ENCODE measurements around the gene EXOC4. TPM values are rescaled to one million over a fixed set of nuclear protein-coding genes. Genes with fewer than 3 reads are reported as not detected.

EXOC4 gene
- total RNA-seq, 1 experiment from 2014 or later, result 75.8 TPM

DNA sequence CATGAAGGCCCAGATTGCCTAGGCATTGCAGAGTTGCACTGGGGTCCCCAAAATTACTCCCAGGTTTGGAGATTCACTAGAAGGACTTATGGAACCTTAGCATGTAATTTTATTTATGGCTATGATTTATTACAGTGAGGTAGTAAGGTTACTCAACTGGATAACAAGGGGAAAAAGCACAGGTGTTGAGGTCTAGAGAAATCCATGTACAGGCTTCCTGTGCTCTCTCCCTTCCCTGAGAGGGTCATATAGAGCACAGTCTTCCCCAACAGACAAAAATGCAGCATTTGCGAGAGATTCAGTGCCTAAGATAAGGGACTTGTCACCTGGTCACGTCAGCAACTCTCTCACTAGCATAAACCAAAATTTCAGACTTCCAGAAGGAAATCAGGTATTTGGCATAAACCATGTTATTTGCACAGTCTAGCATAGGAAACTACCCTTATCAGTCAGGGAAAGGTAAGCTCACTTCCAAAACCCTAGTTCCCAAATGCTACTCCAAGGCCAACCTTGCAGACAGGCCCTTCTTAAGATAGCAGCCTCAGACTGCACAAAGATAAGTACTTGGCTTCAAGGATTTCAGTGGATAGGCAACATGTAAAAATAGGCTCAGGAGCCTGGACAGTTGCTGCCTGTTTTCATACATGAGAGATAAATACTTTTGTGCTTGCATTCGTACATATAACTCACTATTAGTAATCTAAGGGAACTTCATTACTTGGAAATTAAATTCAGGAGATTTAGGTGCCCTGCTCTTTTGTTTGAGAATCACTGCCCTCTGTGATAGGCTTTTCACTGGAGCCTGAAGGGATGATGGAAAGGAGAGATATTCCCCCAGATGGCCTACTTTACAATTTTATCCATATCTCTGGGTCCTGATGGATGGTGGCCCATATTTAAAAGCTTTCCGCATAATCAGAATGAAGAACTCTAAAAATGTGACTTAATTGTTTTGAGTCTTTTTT lies 495.8 kb downstream of the EXOC4 start:
- Histone ChIP-seq H3K23me2 (ENCODE audit: insufficient read length, low read depth, low read length, poor library complexity, severe bottlenecking) (no peaks in the 10 kb centered on the region), H3K79me2 (ENCODE audit: insufficient read depth, low read length) (no peaks in the 10 kb centered on the region), H4K8ac (replicated peaks; ENCODE audit: insufficient read length, low read depth, low read length) (no peak overlapping the region), H3K4ac (ENCODE audit: low read depth, low read length) (no peak overlapping the region), H3K9me3 (ENCODE audit: control insufficient read depth, low read depth, low read length) (no peaks in the 10 kb centered on the region), H4K91ac (ENCODE audit: insufficient read length, low read depth, low read length) (no peak overlapping the region), H2BK120ac (ENCODE audit: low read depth, low read length, poor library complexity, severe bottlenecking) (no peak overlapping the region), H3K23ac (ENCODE audit: insufficient read length, low read depth, low read length) (no peak overlapping the region), H2AK5ac (ENCODE audit: insufficient read length, low read length) (no peak overlapping the region), H3K14ac (ENCODE audit: insufficient read depth, low read length) (no peak overlapping the region), H3K27ac (ENCODE audit: insufficient read length, low read depth, low read length) (no peak overlapping the region), H4K20me1 (ENCODE audit: control insufficient read depth, insufficient read depth, insufficient read length) (no peaks in the 10 kb centered on the region), H2BK20ac (ENCODE audit: low read depth, low read length, poor library complexity, severe bottlenecking) (no peak overlapping the region), H2BK15ac (ENCODE audit: low read depth, low read length) (no peak overlapping the region), H3K56ac (ENCODE audit: insufficient read length, low read depth, low read length) (no peak overlapping the region), H3K4me1 (ENCODE audit: insufficient read depth, low read length) (no peaks in the 10 kb centered on the region; the same call in 1 of the 2 replicates), H3K9ac (ENCODE audit: extremely low read depth, insufficient read length, low read length) (no peak overlapping the region), H3K27me3 (ENCODE audit: insufficient read depth, low read length) (no peaks in the 10 kb centered on the region), H2AFZ (ENCODE audit: low read length) (no peak overlapping the region), H2BK5ac (ENCODE audit: insufficient read length, low read length) (no peak overlapping the region), H3T11ph (ENCODE audit: low read length) (no peak overlapping the region), H4K5ac (ENCODE audit: insufficient read length, low read depth, low read length) (no peak overlapping the region), H3K18ac (ENCODE audit: insufficient read length, low read depth, low read length) (no peak overlapping the region), H3K4me2 (ENCODE audit: insufficient read depth, insufficient read length, low read length) (no peak overlapping the region), H3K79me1 (ENCODE audit: insufficient read depth, low read depth, low read length, poor library complexity, severe bottlenecking) (no peaks in the 10 kb centered on the region), H2BK12ac (ENCODE audit: insufficient read length, low read depth, low read length) (no peak overlapping the region)
- peaks cover 27% of the 10 kb centered on the region in 2 experiments for H3K4me1 Mint-ChIP-seq
- TF ChIP-seq, protein P1, sequence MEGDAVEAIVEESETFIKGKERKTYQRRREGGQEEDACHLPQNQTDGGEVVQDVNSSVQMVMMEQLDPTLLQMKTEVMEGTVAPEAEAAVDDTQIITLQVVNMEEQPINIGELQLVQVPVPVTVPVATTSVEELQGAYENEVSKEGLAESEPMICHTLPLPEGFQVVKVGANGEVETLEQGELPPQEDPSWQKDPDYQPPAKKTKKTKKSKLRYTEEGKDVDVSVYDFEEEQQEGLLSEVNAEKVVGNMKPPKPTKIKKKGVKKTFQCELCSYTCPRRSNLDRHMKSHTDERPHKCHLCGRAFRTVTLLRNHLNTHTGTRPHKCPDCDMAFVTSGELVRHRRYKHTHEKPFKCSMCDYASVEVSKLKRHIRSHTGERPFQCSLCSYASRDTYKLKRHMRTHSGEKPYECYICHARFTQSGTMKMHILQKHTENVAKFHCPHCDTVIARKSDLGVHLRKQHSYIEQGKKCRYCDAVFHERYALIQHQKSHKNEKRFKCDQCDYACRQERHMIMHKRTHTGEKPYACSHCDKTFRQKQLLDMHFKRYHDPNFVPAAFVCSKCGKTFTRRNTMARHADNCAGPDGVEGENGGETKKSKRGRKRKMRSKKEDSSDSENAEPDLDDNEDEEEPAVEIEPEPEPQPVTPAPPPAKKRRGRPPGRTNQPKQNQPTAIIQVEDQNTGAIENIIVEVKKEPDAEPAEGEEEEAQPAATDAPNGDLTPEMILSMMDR (conservative IDR thresholded peaks at IDR 0.05), result no peak
- WGBS (ENCODE audit: extremely low coverage, insufficient read length, low lambda C conversion rate), result no CpG with 5 or more reads among the region's 4 CpGs
- no peaks in the 10 kb centered on the region; a peak in 1 of 7 replicates for H3K36me3 Mint-ChIP-seq (ENCODE audit: insufficient read depth in 1 of 3, low read depth in 3 of 3)
- no peaks in the 10 kb centered on the region for H3K27me3 Mint-ChIP-seq (ENCODE audit: low read depth)
- peak overlapping the region in 1 of 3 experiments; percentile 65; a peak in 3 of 7 replicates for H3K27ac Mint-ChIP-seq
- no peaks in the 10 kb centered on the region for H3K9me3 Mint-ChIP-seq
- no peak for DNase-seq
- H3K4me3 Mint-ChIP-seq, result no peak overlapping the region
